Left colon (tissue), 2 donors: ENCODE data around the gene TBL1X. TPM values are rescaled to one million over a fixed set of nuclear protein-coding genes. Genes with fewer than 3 reads are reported as not detected.

Experiments used
- ATAC-seq: fragments of 200-7000 bp; cut with Tn5 transposase; one replicate; pipeline ENCODE4 v1.9.1; 2020; ENCODE audit warnings: mild to moderate bottlenecking, moderate library complexity
- DNase-seq, 2 donors: peaks; one replicate each; pipeline ENCODE4 v3.0.0-alpha.2; 2020
- intact Hi-C, 2 donors: fragments of 100-400 bp; cut with DNase I in 1 of 2; cut with micrococcal nuclease in 1 of 2; formaldehyde crosslinking; loops; one replicate each; pipeline versions ENCODE4 v1.11.2 to v1.14.0; 2022; cut with DNase I, micrococcal nuclease
- total RNA-seq, 2 donors: library from RNA; stranded (reverse); fragmentation: NEBNext Ultra II Directional; extraction: Animal tissue kit (Norgen Biotek cat#: 25700); gene quantifications; one replicate each; pipeline ENCODE4 v1.2.1, GENCODE V29; 2021
- donor health status: DM: no; HTN: no; CAD: no.
- donor health status: DM: yes; HTN: yes; CAD: no.

The TBL1X gene
- total RNA-seq, 2 donors from 2014 or later: 15.4 to 17.3 TPM

DNA sequence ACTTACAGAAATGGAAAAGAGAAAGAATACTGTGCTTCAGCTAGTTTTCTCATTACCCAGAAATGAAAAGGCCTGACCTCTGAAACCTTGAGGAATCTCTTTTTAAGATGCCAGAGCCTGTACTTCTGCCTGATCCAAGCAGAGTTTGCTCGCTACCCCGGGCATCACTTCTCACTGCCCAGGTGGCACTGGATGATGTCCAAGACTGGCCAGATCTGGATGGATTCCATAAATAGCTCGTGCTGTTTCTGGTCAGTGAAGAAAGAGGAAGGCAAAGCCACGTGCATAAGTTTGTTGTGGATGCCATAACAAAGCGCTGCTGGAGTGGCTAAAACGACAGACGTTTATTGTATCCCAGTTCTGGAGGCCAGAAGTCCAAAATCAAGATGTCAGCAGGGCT, 133.5 kb downstream of the TBL1X start:
- intact Hi-C loops: no loop called here
- ATAC-seq: no peak
- no peak for DNase-seq

DNA sequence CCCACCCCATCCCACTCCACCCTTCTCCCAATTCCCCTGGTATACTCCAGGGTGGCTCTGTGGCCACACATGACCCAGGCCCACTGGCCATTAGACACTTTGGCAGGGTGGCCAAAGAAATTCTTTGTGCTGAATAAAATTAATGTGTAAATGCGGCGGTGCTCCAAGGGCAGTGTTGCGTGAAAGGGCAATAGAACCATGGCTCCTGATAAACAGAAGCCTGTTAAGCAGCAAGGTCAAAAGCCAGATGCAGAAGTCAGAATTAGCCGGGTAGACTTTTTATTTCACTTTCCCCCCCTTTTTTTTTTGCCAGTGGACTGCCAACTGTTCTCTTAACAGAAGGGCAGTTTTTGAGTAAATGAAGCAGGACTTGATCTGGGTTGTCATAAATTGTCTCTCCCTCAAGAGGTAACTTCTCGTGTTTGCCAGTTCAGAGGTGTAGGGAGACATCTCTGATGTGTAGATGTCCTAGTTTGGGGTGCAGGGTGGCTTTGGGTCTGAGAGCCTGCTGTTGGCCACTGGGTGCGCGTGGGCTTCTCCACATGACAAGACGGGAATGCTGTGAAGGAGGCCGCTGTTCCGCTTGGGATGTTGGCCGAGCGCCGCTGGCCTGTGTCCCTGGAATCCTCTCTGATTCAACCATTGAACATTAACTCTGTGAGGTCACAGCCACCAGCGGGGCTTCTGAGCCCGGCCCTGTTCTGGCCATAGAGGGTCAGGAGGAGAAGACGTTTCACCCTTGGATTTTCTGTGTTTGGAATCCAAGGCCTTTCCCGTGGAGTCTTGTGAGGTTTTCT, 139.5 kb downstream of the TBL1X start:
- ATAC-seq (no peak), DNase-seq (peak in 1 of 2 donors; percentile 8)
- intact Hi-C loops: no loop called here

DNA sequence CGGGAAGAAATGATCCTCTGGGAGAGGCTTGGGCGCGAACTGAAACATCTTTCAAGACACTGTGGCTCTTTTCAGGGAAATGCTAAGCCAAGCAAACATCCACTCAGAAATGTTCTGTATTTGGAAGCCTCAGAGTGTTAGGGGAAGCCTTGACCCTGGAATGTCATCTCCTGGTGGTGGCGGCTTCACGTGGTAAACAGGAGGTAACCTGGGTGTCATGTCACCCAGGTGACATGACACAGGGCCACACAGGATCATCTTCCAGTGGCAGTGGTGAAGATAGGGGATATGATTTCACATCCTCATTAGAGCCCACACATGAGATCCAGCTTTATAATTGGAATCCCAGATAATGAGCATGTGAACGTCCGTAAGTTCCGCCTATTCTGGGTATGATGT, 140.0 kb downstream of the TBL1X start:
- ATAC-seq: no peak

DNA sequence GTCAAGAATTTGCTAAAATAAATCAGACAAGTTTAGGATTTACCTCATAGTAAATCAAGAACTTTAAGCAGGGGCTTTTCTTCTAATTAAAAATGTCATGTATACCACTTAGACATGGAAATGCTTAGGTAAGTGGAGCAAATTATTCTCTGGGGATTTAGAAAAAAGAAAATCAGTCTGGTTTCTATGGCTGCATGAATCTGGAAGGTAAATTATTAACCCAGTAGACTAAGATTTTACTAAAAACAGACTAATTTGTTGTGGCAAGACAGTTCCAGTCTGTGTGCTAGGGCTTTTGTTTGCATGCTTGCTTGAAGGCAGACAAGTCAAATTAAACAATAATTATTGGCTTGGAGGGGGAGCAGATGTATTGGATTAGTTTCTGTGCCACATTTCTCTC, 140.6 kb downstream of the TBL1X start:
- DNase-seq (no peak), ATAC-seq (no peak)
- intact Hi-C loops: no loop called here

More for the DNA sequence above, 140.0 kb downstream of the TBL1X start:
- DNase-seq: no peak
- intact Hi-C loops: no loop called here

DNA sequence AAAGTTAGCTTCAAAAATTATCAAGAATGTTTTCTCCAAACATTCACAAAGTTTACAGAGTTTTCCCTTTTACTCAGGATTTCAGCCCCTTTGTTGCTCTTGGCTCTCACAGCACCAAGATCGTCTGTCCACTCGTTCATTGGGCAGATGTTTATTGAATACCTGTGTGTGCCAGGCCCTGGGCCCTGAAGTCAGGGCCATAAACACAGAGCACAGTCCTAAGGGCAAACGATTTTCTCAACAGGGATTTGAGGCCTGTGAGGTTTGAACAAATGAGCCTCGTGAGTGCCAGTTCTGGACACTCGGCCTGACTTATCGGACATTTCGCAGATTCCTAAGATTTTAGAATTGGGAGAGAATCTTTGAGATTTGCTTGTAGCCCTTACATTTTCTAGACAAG, 142.1 kb downstream of the TBL1X start:
- intact Hi-C loops: no loop called here
- ATAC-seq (peak; percentile 79), DNase-seq (no peak)

DNA sequence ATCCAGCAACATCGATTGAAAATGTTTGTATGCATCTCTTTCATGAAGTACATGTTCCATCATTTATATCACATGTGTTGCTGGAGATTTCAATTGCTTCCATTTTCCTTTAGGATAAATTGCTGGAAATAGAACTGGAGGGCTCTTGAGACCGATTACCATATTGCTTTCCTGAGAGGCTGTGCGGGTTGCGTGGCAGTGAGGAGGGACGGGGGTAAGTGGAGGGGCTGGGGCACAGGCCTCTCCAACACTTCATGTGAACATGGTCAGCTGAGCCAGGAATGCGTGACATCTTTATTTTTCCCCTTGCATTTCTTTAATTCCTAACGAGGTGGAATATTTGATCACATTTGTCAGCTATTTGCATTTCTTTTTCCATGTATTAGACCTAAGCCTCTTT, 144.6 kb downstream of the TBL1X start:
- no peak for ATAC-seq
- intact Hi-C loops: no loop called here
- no peak for DNase-seq

DNA sequence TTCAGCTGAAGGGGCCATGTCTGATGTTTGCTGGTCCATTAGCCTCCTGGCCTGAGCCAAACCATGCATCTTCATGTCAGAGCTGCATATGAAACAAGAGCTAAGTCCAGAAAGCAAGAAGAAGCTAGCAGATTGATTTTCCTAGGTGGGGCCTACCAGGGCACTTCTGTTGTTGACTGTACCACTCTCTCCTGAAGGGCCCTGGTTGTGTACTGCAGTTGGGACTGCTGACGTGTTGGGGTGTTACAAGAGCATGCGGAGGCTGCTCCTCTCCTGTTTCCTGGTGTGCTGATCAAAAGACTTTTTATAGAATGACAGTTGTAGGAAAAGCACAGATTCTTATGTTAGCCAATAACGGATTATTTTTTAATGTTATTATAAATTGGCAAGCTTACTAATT, 145.1 kb downstream of the TBL1X start:
- no peak for DNase-seq
- intact Hi-C loops: no loop called here
- no peak for ATAC-seq

DNA sequence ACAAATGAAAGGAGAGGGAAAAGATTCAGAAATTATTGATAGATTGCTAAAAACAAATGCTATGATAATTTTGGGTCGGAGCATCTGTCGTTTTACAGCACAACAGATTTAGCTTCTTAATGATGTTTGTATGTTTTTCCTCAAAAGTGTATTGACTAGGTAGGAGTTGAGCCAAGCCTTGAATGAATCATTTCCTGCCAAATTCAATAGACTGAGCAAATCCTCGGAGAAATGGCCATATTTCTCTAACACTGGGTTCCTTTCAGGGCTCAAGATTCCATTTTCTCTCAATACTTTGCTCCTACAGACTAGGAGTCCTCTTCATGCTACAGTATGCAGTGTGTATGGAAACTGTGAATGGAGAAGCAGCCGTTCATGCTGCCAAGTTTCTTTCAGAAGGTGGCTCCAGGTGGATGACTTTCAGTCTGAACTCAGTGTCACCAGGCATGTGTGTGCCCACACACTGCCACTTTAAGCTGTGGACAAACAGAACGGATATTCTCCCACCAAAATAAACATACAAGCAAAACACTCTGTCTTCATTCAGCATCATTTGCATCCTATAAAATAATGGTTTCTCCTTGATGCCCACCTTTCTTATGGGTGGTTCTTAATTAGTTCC, 146.0 kb downstream of the TBL1X start:
- ATAC-seq: no peak

DNA sequence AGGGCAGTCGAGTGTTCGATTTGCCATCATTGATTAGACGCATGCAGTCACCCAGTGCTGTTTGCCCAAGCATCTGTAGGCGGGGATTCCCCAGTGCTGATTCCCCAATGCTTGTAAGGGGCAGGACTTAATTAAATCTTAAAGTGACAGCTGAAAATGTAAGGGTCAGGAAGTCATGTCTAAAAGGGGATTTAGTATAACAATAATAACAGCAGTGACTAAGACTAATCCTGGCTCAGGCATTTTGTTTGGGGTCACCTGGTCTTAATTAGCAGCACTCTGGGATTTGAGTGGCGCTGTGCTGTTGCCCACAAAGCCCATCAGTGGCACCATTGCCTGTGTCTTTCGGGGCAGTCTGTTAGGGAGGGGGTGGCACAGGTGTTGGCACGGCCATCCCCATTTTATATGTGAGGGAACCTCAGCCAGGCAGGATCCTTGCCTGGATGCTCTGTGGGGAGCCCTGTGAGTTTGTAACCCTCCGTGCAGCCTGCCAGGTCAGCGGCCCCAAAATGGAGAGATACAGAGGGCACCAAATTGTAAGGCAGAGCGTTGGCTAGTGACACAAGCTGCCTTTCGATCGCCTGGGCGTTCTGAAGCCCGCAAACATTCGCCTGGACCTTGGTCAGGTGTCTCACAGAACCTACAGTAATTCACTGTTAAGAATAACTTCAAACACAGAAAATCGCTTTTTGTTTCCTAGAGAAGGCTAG, 146.7 kb downstream of the TBL1X start:
- intact Hi-C loops: no loop called here
- ATAC-seq (no peak), DNase-seq (no peak)

More for the DNA sequence above, 146.0 kb downstream of the TBL1X start:
- intact Hi-C loops: no loop called here
- no peak for DNase-seq

DNA sequence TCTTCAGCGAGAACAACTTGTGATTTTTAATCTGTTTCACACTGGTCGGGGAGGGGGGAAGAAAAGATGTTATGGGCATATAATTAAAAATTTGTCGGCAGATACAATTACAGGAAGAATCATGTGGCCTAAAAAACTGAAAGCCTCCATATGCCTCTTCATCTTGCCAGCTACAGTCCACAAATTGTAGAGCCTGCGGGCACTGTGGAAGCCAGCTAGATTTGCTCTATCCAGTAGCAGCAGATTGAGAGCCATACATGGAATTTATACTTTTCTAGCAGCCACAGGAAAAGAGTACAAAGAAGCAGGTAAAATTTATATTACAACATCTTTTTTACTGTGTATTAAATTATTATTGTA, 147.3 kb downstream of the TBL1X start:
- DNase-seq (no peak), ATAC-seq (no peak)
- intact Hi-C loops: no loop called here

DNA sequence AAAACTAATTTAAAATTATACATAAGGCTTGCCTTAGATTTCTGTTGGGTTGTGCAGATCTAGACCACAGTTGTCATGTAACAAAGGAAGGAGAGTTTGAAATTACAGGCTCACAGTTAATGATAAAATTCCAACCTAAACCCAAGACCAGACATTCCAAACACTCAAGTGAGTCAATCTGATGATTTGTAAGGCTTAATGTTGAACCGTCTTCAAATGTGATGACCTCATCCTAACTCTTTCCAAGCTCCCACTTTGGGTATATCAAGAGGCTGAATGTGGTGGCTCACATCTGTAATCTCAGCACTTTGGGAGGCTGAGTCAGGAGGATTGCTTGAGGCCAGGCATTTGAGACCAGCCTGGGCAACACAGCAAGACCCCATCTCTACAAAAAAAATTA, 149.2 kb downstream of the TBL1X start:
- ATAC-seq (no peak), DNase-seq (no peak)
- intact Hi-C loops: no loop called here

DNA sequence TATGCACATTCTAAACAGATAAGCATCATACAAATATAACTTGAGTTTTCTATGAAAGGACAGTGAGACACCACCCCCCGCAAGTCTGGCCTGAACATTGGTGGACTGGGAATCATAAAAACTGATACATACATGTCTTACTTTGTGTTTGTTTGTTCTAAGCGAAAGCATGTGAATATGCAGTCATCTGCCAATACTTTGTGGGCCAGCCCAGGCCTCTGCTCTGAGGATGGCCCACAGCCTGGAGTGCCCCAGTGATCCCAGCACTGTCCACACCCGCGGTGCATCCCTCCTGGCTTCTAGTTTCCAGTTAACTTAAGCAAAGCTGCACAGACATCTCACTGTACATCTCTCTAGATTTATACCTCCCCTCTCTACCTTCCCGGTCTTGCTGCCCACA, 154.3 kb downstream of the TBL1X start:
- no peak for DNase-seq
- intact Hi-C loops: no loop called here
- ATAC-seq: no peak

DNA sequence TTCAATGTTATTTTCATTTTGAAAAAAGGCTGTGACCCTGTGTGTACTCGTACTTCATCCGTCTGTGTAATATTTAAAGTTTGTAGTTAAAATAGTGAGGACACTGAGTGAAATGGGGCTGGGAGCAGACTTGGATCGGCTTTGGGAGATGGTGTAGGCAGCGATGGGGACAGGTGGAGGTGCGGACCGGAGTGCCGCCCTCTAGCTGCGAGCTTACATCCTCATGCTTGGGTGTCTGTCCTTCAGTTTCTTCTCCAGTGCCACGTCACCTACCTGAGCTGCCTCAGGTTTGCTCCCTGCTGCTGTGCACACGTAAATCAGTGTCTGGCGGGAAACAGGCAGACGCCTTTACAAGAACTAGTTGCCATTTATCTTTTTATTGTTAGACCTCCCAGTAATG, 154.7 kb downstream of the TBL1X start:
- no peak for DNase-seq
- intact Hi-C loops: no loop called here
- ATAC-seq: no peak

DNA sequence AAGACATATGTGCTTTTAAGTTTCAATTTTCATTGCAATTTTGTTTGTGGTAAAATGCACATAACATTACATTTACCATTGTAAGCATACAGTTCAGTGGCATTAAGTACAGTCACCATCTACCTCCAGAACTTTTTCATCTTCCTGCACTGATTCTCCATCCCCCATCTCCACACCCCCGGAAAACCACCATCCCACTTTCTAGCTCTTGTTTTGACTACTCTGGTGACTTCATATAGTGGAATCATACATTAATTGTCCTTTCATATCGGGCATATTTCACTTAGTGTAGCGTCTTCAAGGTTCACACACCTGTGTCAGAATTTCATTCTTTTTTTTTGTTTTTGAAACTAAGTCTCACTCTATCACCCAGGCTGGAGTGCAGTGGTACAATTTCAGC, 157.3 kb downstream of the TBL1X start:
- no peak for DNase-seq
- intact Hi-C loops: no loop called here
- no peak for ATAC-seq

DNA sequence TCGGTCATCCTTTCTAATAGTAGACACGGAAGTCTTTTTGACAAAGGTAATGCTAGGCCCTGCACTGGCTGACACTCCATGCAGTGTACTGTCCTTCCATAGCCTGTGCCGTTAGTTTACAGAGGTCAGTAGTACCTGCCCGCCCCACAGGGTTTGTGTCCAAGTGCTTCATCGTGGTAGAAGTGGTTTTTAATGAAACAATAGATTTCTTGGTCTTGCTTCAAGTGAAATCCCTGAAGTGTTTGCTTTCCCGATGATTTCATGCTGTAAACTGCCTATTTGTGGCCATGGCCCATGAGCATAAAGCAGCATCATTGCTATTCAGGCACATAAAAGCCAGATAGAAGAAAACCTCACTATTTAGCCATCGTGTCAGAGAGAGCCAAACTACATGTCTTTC, 161.5 kb downstream of the TBL1X start:
- intact Hi-C loops: no loop called here
- ATAC-seq (no peak), DNase-seq (no peak)

DNA sequence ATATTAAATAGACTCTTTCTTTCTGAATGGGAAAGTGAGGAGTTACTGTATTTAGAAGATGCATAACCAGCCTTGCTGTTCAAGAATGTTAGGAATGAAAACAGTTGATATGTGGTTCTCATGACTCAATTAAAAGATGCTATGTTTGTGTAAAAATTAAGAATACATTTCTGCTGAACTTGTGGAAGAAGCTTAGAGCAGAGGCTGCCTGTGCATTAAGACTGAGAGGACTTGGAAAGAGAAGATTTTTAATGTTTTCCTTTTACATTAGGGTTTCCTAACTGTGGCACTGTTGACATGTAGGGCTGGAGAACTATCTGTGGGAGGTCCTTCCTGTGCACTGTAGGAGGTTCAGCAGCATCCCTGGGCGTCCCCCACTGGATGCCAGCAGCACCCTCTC, 163.1 kb downstream of the TBL1X start:
- intact Hi-C loops: no loop called here
- no peak for DNase-seq

DNA sequence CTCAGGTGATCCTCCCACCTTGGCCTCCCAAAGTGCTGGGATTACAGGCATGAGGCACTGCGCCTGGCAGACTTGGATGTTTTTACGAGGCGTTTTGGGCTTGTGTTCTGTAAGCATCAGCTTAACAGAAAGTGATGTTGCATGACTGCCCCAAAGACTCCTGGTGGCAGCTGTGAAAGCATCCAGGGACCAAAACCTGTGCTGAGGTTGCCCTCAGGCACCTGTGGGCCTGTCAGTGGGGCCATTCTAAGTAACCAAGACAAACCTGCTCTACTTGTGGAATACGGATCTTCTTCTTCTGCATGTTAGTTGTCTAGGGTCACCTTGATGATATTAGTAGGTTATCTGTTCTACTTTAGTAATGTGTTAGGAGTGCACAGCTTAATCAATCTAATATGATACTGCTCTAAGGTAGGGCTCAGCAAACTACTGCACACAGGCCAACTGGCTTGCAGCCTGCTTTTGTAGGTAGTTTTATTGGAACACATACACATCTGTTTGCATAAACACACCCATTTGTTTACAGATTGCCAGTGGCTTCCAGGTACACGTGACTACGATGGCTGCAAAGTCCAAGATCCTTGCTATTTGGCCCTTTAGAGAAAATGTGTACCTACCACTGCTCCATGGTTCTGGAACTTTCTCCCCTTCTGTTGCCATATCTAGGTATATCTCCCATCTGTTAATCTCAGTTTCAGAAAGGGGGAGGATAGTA, 164.1 kb downstream of the TBL1X start:
- ATAC-seq: peak; percentile 99
- DNase-seq: peak; percentile 37 to 48

More for the DNA sequence above, 163.1 kb downstream of the TBL1X start:
- no peak for ATAC-seq

DNA sequence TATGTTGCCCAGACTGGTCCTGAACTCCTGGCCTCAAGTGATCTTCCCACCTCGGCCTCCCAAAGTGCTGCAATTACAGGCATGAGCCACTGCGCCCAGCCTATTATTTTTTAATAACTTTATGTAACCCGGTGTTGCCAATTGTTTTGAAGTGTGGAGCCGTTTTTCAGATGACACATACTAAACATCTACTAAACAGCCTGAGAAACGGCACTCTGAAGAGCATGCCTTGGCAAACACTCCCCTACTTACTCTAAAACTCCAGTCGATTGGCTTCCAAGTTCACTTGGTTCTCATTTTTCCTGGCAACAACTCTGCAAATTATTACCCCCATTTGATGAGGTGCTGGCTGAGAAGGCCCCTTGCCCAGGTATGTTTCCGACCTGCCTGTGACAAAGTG, 169.7 kb downstream of the TBL1X start:
- intact Hi-C loops: no loop called here
- DNase-seq (no peak), ATAC-seq (no peak)

More for the DNA sequence above, 164.1 kb downstream of the TBL1X start:
- intact Hi-C loops: no loop called here

DNA sequence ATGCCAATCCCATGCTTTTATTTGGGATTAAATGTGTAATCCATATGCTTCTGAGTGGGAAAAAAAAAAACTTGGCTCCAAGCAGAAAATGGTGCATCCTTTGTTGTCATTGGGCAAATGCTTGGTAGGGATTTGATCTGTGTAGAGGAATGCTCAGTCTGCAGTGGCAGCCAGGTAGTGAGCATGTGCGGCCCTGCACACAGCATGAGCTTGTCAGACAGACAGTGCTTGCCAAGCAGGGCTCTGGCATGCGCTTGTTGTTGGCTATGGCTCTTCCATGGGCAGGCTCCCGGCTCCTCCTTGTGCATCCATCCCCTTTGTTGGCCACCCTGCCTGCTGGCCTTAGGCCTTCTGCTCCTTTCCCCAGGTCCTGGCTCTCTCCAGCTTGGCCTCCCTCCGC, 170.5 kb downstream of the TBL1X start:
- DNase-seq: no peak
- no peak for ATAC-seq
- intact Hi-C loops: no loop called here

DNA sequence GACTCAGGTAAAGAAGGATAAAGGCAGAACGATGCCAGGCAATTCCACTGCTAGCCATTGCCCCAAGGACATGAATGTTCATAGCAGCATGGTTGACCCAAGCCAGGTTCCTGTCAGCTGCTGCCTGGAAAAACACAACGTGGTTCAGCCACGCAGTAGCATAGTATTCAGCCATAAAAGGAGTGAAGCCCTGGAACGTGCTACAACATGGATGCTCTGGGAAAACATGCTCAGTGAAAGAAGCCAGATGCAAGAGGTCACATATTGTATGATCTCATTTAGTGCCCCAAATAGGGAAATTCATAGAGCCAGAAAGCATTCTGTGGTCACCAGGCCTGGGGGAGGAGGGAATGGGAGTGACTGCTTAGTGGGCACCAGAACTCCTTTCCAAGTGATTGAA, 170.9 kb downstream of the TBL1X start:
- intact Hi-C loops: no loop called here
- ATAC-seq: no peak
- DNase-seq: no peak
